ENCODE results near the gene ARHGAP10. TPM values are rescaled to one million over a fixed set of nuclear protein-coding genes. Genes with fewer than 3 reads are reported as not detected.

ARHGAP10 gene
- total RNA-seq, 1 donor from 2014 or later: 28.0 TPM

DNA sequence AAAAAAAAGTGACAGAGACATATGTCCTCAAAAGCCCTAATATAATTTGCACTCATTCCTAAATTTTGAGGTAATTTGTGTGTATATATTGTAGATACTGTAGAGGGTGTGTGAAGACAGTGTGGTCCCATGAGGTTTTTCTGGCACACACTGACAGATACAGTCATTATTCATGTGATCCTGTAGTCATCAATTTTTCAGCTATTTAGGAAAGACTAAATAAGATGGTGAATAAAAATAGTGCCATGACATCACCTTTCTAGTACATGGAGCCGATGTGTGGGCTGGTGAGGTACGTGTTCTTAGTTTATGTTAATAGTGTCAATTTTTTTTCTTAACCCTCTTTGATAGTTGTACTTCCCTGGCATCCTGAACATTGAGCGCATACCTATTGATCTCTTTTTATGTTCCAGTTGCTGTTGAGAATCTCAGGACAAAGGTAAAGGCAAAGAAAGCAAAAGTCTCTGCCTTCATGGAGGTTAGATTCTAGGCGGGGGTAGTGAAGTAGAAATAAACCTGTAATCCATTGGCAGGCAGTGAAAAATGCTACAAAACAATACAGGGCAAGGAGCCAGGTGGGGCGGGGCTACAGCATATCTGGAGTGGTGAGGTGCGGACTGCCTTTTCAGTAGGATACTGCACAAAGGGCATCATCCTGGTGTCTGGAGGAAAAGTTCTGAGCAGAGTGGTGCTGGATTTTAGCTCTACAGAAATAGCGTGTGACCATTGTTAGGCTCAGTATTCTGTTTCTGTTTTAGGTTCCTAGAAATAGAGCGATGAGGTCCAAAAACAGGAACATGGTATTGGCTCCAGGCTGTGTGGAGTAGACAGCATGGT is 93.8 kb downstream of the ARHGAP10 start:
- peaks cover 41% of the 10 kb centered on the region for H3K4me1 Mint-ChIP-seq (ENCODE audit: low read depth, unreplicated experiment)
- Histone ChIP-seq H3K4me1 (ENCODE audit: insufficient read depth, low read length) (peaks cover 29% of the 10 kb centered on the region), H4K20me1 (ENCODE audit: insufficient read depth, low read length) (no peaks in the 10 kb centered on the region), H3K4me2 (ENCODE audit: low read length) (no peak overlapping the region), H3K4me3 (ENCODE audit: insufficient read depth, low read depth, low read length) (no peak overlapping the region), H3K27ac (ENCODE audit: low read depth, low read length) (no peak overlapping the region), H2AFZ (ENCODE audit: low read depth, low read length) (no peak overlapping the region), H3K9me3 (ENCODE audit: insufficient read depth, low read depth, low read length) (no peaks in the 10 kb centered on the region), H3K27me3 (ENCODE audit: insufficient read depth, low read length) (no peaks in the 10 kb centered on the region), H3K36me3 (ENCODE audit: insufficient read depth, low read length) (no peaks in the 10 kb centered on the region), H3K9ac (ENCODE audit: low read length) (no peak overlapping the region), H3K79me2 (ENCODE audit: insufficient read depth, low read length) (no peaks in the 10 kb centered on the region)
- FAIRE-seq: no peak
- H3K27ac Mint-ChIP-seq (ENCODE audit: unreplicated experiment): no peak overlapping the region
- H3K4me3 Mint-ChIP-seq (ENCODE audit: unreplicated experiment): no peak overlapping the region
- H3K27me3 Mint-ChIP-seq (ENCODE audit: low read depth, unreplicated experiment): no peaks in the 10 kb centered on the region
- H3K9me3 Mint-ChIP-seq (ENCODE audit: unreplicated experiment): no peaks in the 10 kb centered on the region
- peak; percentile 59 for DNase-seq (ENCODE audit: low read depth)
- peaks cover 19% of the 10 kb centered on the region for H3K36me3 Mint-ChIP-seq (ENCODE audit: low read depth, unreplicated experiment)
- TF ChIP-seq CTCF (IDR thresholded peaks at IDR 0.05; ENCODE audit: insufficient read depth, low read depth, low read length): no peak
- TF ChIP-seq EZH2 (IDR thresholded peaks at IDR 0.05; ENCODE audit: insufficient read depth, low read length): no peak

DNA sequence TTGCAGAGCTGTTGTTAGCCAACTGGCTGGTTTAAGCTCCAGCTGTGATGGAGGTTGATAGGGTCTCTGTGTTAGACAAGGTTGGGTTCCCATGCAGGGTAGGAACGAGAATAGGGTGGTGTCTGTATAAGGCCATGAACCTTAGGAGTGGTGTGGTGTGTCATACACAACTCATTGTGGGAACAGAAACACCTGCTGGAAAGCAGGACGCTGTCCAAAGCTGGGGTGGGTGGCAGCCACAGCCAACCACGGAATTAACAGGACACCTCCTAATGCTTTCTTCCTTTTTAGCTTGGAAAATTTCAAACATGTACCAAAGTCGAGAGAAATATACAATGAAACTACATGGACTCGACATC is 94.4 kb downstream of the ARHGAP10 start:
- no peaks in the 10 kb centered on the region for H3K36me3 ChIP-seq (ENCODE audit: insufficient read depth, low read length)
- peaks cover 33% of the 10 kb centered on the region for H3K4me1 ChIP-seq (ENCODE audit: insufficient read depth, low read length)
- no peak overlapping the region for H3K4me2 ChIP-seq (ENCODE audit: low read length)
- H2AFZ ChIP-seq (ENCODE audit: low read depth, low read length): no peak overlapping the region
- H3K9me3 ChIP-seq (ENCODE audit: insufficient read depth, low read depth, low read length): no peaks in the 10 kb centered on the region
- H3K4me3 Mint-ChIP-seq (ENCODE audit: unreplicated experiment): no peak overlapping the region
- no peak for DNase-seq (ENCODE audit: low read depth)
- no peak overlapping the region for H3K9ac ChIP-seq (ENCODE audit: low read length)
- no peak overlapping the region for H3K4me3 ChIP-seq (ENCODE audit: insufficient read depth, low read depth, low read length)
- H3K79me2 ChIP-seq (ENCODE audit: insufficient read depth, low read length): no peaks in the 10 kb centered on the region
- no peaks in the 10 kb centered on the region for H3K27me3 Mint-ChIP-seq (ENCODE audit: low read depth, unreplicated experiment)
- no peak for TF ChIP-seq EZH2 (IDR thresholded peaks at IDR 0.05; ENCODE audit: insufficient read depth, low read length)
- TF ChIP-seq CTCF (IDR thresholded peaks at IDR 0.05; ENCODE audit: insufficient read depth, low read depth, low read length): no peak
- H4K20me1 ChIP-seq (ENCODE audit: insufficient read depth, low read length): no peaks in the 10 kb centered on the region
- H3K27ac Mint-ChIP-seq (ENCODE audit: unreplicated experiment): peak overlapping the region; percentile 63
- peaks cover 19% of the 10 kb centered on the region for H3K36me3 Mint-ChIP-seq (ENCODE audit: low read depth, unreplicated experiment)
- H3K4me1 Mint-ChIP-seq (ENCODE audit: low read depth, unreplicated experiment): peaks cover 43% of the 10 kb centered on the region
- FAIRE-seq: no peak
- no peaks in the 10 kb centered on the region for H3K9me3 Mint-ChIP-seq (ENCODE audit: unreplicated experiment)
- H3K27ac ChIP-seq (ENCODE audit: low read depth, low read length): no peak overlapping the region
- no peaks in the 10 kb centered on the region for H3K27me3 ChIP-seq (ENCODE audit: insufficient read depth, low read length)

DNA sequence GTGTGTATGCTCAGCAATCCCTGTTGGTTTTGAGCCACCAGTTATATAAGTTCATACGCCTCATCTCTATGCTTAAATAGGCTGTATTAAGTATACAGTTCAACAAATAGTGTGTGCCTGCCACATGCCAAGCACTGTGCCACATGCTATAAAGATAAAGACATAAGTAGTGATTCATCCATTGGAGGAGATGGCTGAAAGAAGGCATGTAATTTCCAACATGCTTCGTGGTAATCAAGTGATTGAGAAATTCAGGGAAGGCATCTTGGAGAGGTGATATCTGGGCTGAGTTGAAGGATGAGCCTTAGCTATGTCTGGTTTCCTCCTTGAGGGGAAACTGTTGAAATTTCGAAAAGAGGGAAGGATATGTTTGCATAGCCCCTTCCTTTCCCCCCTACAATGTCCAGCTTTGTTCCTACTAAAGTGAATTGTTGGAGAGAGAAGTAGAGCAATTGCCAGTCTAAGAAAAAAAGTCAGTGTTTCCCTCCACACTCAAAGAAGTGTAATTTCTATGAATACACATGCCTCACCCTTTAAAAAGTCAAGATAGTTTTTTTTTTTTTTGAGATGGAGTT is 96.5 kb downstream of the ARHGAP10 start:
- H3K27me3 ChIP-seq (ENCODE audit: insufficient read depth, low read length): no peaks in the 10 kb centered on the region
- FAIRE-seq: no peak
- H3K36me3 ChIP-seq (ENCODE audit: insufficient read depth, low read length): no peaks in the 10 kb centered on the region
- H3K4me2 ChIP-seq (ENCODE audit: low read length): no peak overlapping the region
- H3K9ac ChIP-seq (ENCODE audit: low read length): no peak overlapping the region
- DNase-seq (ENCODE audit: low read depth): peak; percentile 33
- Mint-ChIP-seq H3K36me3 (ENCODE audit: low read depth, unreplicated experiment) (peaks cover 21% of the 10 kb centered on the region), H3K27ac (ENCODE audit: unreplicated experiment) (no peak overlapping the region), H3K4me1 (ENCODE audit: low read depth, unreplicated experiment) (peaks cover 43% of the 10 kb centered on the region), H3K4me3 (ENCODE audit: unreplicated experiment) (no peak overlapping the region), H3K27me3 (ENCODE audit: low read depth, unreplicated experiment) (no peaks in the 10 kb centered on the region), H3K9me3 (ENCODE audit: unreplicated experiment) (no peaks in the 10 kb centered on the region)
- no peak for TF ChIP-seq CTCF (IDR thresholded peaks at IDR 0.05; ENCODE audit: insufficient read depth, low read depth, low read length)
- TF ChIP-seq EZH2 (IDR thresholded peaks at IDR 0.05; ENCODE audit: insufficient read depth, low read length): no peak
- no peak overlapping the region for H3K27ac ChIP-seq (ENCODE audit: low read depth, low read length)
- H3K4me1 ChIP-seq (ENCODE audit: insufficient read depth, low read length): peaks cover 37% of the 10 kb centered on the region
- H3K9me3 ChIP-seq (ENCODE audit: insufficient read depth, low read depth, low read length): no peaks in the 10 kb centered on the region
- H4K20me1 ChIP-seq (ENCODE audit: insufficient read depth, low read length): no peaks in the 10 kb centered on the region
- no peak overlapping the region for H3K4me3 ChIP-seq (ENCODE audit: insufficient read depth, low read depth, low read length)
- no peaks in the 10 kb centered on the region for H3K79me2 ChIP-seq (ENCODE audit: insufficient read depth, low read length)
- no peak overlapping the region for H2AFZ ChIP-seq (ENCODE audit: low read depth, low read length)

All from astrocyte (in vitro differentiated cells and primary cell).